Activated T-cell treated with anti-CD3 and anti-CD28 coated beads for 48 hours (primary cell): ENCODE measurements around the gene CD164.
A peak's percentile ranks its signal among the peaks of the same experiment; 100 is the strongest.

Source experiments
- DNase-seq: peaks from one replicate; pipeline ENCODE4 v3.0.0-alpha.2; 2020; ENCODE audit warnings: low read depth

CD164 gene

DNA sequence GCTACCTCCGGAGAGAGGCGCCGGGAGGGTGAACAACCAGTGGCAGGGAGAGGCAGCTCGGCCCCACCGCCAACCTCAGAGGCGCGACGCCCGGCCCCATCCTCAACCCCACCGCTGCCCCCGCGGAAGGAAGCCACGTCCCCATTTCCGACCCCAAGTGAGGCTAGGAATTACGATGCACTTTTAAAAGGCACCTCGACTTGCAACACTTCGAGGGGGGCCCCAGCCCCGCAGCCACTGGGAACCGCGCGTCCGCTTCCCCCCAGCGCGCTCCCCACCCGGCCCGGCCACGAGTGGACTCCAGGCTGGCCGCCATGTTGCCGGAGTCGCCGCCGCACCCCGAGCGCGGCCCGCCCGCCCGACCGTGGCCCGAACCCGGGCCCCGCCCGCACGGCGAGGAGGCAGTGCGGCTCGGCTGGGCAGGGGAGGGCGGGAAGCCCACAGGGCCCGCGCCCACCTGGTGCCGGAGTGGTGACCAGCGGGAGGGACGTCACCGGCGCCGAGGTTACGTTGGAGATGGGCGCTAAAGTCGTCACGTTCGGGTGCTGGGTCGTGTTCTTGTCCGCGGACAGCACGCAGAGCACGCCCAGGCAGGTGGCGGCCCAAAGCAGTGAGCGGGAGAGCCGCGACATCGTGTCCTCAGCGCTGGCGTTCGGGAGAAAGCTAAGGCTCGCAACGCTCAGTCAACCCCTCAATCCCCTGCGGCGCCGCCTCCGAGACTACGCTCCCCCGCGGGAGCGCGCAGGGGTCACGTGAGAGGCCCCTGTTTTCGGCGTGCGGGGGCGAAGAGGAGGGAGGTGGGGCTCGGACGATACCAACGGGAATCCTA, at the start of gene CD164:
CD164 (minus strand) TSS at position 721 of the 829 bp plus-strand sequence; CDS start at position 632, 89 bp downstream.
- DNase-seq: peak; percentile 90

DNA sequence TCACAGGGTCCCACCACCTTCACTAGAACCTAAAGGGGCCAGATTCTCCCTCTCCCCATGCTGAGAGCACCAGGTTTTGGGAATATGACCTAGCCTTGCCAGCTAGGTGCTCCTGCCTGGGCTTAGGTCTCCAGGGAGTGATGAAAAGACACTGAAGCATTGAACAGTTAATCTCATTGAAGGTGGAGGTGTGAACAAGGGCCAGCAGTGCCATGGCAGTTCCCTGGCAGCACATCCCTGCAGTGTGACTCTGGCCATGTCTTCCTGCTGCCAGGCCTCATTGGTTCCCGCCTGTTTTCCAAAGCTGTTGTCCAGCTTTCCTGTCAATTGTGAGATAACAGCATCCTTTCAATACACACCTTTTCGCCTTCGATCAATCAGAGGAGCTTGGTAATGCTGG, 47.2 kb upstream of the CD164 start:
- DNase-seq: no peak

DNA sequence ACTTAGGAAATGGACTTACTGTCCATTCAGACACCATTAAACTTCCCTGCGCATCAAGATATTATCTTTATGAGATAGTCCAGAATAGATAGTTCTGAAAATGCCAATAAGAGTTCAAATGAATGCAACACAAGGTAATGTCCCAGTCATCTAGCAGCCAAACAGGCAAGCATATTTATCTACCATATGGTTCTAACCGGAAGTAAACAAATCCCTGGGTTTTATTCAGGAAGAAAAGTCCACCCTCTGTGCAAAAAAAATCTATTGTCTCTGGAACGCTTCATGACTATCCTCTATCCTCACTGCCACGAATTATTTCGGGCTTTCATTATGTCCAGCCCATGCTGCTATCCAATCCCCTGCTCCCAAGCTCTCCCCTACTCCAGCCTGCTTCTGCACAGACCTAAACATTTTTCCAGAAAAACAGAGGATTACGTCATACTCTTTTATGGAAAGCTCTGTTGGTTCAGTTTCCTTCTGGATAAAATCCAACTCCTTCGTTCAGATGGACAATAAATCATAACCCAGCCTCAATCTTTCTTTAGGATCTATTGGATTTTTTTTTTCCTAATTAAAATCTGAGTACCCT, 46.7 kb upstream of the CD164 start:
- DNase-seq: no peak

DNA sequence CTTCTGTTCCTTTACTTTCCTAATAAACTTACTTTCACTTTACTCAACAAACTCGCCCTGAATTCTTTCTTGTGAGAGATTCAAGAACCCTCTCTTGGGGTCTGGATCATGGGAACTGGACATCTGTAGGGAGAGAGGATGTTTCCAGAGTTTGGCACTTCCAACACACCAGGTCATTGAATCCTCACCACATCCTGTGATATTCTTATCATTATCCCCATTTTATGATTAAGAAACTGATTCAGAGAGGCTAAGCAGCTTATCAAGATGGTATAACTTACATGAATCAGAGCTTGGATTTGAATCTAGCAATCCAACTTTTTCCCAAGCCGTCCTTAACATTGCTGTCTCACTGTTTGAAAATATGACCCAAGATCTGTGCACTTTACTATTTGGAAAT, 42.7 kb upstream of the CD164 start:
- DNase-seq: no peak

DNA sequence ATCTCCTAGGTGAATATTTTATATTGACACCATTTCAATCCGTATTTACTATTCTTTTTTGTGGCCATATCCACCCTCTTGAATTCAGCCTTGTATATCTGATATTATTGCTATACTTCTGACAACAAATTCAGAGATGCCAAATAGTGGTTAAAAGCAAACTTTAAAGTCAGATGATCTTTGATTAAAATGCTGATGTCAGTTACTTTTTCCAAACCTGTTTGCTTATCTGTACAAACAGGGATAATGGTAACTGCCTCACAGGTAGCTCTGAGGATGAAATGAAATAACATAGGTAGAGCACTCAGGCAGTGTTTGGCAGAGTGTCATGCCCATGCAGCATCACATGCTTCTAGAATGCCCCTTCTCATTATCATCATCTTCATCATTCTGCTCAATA, 38.9 kb upstream of the CD164 start:
- DNase-seq: no peak

DNA sequence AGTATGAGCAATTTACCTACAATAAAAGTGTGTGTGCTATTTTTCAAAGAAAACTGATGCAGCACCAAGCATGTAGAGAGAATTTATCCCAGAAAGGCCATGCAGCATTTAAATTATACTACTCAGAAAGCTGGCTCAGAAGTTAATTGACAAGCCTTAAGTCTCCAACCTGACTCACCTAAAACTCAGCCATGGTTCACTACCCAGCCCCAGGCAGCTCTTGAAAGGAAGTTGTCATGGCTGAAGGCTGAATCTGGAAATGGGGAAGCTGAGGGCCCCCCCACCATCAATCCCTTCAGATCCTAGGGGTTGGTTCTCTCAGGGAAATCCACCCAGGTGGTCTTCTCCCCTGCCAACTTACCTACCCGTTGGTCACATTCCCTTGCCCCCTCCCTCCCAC, 38.5 kb upstream of the CD164 start:
- DNase-seq: no peak

DNA sequence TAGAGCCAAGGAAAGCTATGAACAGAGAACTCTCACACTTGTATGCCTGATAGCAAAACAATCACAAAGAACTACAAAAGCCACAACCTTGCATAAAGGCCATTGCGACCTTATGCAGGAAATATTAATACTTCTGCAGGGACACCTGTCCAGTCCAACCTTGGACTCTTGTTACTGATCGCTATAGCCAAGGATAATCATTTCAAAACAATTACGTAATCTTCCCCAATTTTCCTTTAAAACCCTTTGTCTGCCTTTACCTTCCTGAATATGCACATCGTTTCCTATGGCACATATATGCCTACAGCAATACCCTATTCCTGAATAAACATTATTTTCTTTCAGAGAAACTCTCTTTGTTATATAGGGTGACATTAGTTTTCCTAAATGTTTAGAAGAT, 35.4 kb upstream of the CD164 start:
- no peak for DNase-seq

DNA sequence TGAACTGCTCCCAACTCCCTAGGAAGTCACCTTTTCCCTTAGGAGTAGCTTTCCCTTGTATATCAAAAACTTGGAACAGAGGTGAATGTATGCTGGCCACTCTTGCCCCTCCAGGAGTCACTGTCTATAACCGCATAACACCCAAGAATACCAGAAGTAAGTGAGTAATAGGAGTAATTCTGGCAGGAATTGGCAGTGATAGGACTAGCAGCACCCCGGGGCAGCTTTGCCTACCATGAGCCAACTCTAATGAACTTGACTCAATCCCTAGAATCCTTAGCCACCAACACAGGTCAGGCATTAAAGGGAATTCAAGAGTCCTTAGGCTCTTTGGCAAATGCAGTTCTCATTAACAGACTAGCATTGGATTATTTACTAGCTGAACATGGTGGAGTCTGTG, 28.8 kb upstream of the CD164 start:
- no peak for DNase-seq

DNA sequence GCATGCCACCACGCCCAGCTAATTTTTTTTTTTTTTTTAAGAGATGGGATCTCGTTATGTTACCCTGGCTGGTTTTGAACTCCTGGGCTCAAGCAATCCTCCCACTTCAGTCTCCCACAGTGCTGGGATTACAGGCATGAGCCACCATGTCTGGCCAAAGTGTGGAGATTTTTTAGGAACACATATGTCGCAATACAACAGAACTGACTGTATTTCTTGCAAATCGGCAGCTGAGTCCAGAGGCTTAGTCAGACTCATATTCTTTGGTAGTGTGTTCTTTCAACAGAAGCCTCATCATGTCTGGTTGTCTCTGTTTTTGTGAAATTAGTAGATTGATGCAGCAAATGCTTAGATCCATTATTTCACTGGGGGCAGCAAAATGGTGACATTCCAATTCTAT, 23.9 kb upstream of the CD164 start:
- no peak for DNase-seq

DNA sequence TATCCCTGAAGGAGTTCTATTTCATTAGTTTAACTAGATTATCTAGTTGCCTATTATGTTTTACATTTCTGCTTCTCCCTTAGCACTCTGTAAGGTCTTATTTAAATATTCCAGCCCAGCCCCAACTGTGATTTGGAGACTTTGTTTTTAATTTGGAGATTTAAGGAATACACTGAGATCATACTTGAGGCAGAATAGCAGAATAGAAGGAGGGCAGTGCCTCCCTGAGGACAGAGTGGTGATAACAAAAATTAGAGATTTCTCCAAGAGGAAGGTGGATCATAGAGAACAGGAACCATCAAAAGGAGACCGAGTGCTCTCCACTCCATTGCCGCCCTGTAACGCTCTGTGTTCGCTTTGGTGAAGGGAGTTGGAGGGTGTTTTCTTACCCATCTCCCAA, 14.8 kb upstream of the CD164 start:
- DNase-seq: no peak

DNA sequence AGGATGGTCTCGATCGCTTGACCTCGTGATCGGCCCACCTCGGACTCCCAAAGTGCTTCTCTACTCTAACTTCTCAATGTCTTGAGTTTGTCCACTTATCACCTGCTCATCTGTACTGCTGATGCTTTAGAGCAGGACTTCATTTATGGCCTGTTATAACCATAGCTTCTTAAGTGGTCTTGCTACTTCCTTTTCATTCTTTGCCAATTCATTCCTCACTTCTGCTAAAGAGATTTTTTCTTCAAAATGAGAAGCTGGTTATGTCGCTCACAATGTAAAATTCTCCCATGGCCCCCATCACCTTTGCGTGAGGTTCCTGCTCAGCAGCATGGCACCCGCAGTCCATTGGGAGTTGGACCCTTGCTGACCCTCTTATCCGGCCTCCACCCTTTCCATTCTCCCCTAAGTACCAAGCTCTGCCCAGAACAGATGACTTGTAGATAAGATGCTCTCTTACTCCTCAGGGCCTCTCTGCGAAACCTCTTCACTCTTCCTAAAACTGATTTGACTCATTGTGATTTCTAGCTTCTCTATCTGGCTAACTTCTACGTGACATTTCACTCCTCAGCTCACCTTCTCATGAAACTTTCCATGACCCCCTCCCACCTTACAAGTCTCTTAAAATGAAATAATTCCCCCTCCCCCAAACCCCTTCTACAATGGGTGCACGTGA, 13.9 kb upstream of the CD164 start:
- no peak for DNase-seq

DNA sequence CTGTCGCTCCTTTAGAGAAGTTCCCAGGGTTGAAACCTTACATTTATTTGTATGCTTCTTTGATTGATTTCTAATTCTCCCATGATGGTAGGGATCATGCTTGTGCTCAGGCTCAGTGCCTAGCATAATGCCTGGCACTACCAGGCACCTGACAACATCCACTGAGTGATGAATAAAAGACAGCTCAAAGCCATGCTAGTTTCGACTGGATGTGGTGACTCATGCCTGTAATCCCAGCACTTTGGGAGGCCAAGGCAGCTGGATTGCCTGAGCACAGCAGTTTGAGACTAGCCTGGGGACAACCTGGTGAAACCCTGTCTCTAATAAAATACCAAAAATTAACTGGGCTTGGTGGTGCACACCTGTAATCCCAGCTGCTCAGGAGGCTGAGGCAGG, 11.6 kb upstream of the CD164 start:
- no peak for DNase-seq

DNA sequence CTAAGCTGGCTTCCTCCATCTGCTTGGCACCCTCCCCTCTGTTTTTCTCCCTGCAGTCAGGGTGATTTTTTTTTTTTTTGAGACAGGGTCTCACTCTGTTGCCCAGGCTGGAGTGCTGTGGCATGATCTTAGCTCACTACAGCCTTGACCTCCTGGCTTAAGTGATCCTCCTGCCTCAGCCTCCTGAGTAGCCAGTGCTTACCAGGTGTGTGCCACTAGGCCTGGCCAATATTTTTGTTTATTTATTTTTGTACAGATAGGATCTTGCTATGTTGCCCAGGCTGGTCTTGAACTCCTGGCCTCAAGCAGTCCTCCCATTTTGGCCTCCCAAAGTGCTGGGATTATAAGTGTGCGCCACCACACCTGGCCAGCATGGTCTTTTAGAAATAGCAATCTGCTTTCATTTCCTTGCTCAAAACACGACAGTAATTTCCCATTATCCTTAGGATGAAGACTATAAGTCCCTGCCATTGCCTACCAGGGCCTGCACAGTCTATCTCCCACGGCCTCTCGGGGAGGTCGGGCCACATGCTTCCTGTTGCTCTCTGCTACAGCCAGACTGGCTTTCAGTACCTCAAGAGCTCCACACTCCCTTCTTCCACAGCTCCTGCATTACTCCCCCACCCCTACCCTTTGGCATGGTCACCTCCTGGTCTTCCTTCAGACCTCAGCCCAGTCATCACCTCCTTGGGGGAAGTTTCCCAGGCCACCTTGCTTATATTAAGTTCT, 11.1 kb upstream of the CD164 start:
- DNase-seq: no peak

DNA sequence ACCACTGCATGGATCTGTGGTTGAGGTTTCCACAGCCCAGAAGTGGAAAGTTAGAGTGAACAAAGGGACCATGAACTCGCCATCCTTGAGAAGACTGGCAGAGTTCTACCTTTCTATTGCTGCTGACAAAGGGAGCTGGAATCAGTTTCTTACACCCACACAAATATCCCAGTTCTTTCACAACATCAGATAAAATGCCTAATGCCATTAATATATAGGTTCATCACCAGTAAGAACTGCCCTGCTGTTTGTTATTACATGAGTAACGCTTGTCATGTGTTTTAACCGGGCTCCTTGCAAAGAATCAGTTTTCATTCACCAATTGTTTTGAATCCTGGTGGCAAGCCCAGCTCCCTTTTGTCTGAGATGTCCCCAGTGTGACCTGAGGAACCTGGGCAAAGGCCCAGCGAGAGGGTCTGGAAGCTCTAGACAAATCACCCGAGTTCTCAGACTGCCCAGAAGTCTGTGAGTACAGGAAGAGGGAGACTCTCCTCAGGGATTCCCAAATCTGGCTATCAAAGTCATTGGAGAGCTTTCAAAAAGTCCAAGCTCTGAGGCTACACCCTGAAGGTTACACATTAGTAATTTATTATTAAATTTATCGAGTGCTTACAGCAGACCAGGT, 7.5 kb upstream of the CD164 start:
- no peak for DNase-seq

DNA sequence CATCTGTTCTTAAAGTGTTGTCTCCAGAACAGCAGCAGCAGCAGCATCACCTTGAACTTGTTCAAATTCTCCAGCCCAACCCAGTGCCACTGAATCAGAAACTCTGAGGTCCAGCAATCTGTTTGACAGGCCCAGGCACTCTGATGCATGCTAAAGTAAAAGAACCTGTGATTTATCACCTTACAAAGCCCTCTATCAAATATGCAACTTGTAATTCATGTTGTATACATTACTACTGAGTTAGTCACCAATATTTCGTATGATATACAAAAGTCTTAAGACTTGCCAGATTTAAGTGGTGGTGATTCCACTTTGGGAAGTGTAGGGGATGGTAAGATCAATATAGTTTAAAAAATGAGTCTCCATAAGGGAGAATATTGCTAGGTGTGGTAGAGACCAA, 6.0 kb upstream of the CD164 start:
- no peak for DNase-seq

DNA sequence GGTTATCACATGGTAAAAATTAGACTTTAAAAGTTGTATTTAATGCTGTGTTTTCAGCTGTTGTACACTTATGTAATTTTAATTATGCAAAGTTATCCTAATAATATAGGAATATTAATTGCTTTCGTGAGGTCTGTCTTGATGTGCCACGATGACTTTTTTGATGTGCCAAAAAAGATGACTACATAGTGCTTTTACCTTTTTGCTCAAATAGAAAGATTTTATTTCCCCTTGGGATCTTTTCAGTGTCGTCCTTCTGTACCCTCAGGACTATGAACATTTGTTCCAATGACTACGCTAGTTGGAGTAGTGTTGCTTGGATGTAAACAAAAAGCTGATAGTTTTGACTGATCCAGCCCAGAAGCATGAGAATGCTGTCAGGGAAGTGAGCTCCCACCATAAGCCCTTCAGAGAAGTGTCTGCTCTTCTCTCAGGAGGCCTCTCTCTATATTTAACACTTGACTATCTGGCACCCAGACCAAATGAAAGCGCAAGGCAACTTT, 1.2 kb upstream of the CD164 start:
- DNase-seq: no peak

DNA sequence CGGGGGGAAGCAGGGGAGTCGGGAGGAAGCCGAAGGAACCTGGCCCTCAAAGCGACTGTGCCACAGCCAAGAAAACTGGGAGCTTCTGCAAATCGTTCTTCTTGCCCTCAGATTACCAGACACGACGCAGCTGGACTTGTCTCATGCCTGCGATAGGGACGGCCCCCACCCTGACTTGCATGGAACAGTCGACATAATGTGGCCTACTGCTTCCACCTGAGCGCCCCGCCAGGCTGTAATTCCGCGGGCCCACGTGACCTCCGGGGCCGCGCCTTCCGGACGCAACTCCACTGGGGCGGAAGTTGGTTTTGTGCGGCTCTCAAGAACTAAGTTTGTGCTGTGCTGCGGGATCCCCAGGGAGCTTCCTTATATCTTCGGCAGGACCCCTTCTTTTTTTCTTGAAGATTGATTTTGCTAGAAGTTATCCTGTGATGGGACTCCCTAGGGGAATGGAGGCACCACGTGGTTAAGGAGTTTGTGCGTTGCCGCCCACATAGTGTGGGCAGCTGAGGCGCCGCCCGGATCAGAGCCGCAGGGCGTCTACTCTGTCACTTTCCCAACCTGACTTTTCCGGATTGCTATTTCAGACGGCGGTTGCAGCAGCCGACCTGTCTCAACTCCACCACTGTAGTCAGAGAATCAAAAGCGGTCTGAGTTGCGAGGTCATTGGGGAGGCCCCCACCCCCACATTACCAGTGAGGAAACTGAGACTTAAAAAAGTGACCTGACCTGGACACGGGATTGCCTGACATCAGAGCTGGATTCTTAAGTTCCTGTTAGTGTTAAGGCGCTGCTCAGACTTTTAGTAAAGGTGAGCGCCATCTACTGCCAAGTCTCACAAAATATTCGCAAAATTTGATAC, 540 bp upstream of the CD164 start:
- DNase-seq: peak; percentile 86

DNA sequence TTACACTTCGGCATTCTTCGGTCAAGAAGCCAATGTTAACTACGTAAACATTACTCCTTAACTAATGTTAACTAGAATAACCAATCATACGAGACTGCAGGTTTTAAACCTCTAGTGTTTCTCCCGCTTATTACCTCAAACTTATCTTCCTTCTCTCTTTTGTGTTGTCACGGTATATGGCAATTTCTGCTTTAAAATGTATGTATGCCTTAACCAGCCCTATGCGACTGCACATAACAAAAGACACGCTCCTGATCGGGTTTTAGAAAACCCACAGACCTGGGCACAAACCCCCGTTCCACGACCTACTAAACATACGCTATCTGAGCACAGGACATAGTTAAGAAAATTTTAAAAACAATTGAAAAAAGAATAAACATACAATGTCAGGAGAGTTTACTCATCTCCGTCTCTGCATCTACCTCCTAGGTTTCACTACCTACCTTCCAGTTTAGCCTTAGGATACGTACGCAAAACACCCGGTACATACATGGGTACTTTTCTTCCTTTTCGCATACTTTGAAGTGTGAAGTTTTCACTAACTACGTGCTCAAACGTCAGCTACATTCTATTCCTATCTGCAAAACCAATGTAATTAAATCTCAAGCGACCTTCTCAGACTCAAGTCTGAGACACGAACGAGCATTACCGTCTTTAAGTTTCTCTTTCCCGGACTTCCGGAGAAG, 1.1 kb downstream of the CD164 start:
- no peak for DNase-seq

DNA sequence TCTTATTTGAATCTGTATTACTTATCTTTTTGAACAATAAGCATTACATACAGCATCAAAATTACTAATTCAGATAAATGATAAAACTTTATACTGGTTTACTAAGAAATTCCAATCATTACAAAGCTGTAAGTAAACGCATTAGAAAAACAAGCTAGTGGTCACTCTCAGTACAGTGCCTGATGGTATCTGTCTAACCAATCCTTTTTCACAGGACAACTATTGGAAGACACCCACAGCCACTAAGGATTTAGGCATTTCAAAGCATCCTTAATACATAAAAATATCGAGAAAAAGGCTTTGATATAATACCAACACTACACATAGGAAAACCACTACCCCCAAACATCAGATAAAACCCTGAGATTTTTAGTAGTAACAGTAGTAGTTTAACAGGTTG, 2.6 kb downstream of the CD164 start:
- no peak for DNase-seq

DNA sequence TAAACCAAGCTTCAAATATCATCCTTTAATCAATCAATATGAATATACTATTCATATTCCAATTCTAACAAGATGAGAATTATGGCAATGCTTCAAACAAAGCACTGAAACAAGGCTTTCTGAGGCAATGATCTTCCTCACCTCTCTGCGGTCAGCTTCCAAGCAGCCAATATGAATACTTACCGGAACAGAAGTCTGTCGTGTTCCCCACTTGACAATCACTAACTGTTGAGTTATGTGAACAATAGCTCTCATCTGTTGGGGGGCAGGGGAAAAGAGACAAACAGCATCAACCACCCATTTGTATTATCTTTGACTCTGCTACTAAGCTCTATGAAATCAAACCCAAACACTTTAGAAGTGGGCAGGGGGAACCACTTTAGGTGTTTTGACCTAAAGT, 4.5 kb downstream of the CD164 start:
- DNase-seq: no peak
